Endothelial cell (in vitro differentiated cells): ENCODE measurements around the gene ORM1. TPM values are rescaled to one million over a fixed set of nuclear protein-coding genes. Genes with fewer than 3 reads are reported as not detected.
A peak's percentile ranks its signal among the peaks of the same experiment; 100 is the strongest.

Experiments used
- DNase-seq: peaks from one replicate; pipeline ENCODE4 v3.0.0; 2021; ENCODE audit warnings: low spot score
- H3K27ac Mint-ChIP-seq: one replicate; pipeline ENCODE4 v1.8.0; 2021; ENCODE audit warnings: mixed read lengths, inconsistent platforms; ENCODE audit not compliant: unreplicated experiment
- H3K27me3 Mint-ChIP-seq: one replicate; pipeline ENCODE4 v1.8.0; 2021; ENCODE audit warnings: mild to moderate bottlenecking, moderate library complexity, mixed read lengths, inconsistent platforms; ENCODE audit not compliant: unreplicated experiment
- H3K36me3 Mint-ChIP-seq: one replicate; pipeline ENCODE4 v1.8.0; 2021; ENCODE audit warnings: mild to moderate bottlenecking, low read depth, mixed read lengths, inconsistent platforms; ENCODE audit not compliant: unreplicated experiment
- H3K4me1 Mint-ChIP-seq: one replicate; pipeline ENCODE4 v1.8.0; 2021; ENCODE audit warnings: mild to moderate bottlenecking, mixed read lengths, inconsistent platforms; ENCODE audit not compliant: unreplicated experiment
- H3K4me3 Mint-ChIP-seq: one replicate; pipeline ENCODE4 v1.8.0; 2021; ENCODE audit warnings: mild to moderate bottlenecking, mixed read lengths, inconsistent platforms; ENCODE audit not compliant: unreplicated experiment
- H3K9me3 Mint-ChIP-seq: one replicate; pipeline ENCODE4 v1.8.0; 2021; ENCODE audit warnings: mixed read lengths, inconsistent platforms; ENCODE audit not compliant: unreplicated experiment
- total RNA-seq: library from RNA; stranded (reverse); fragmentation: NEBNext Ultra II Directional; extraction: Animal tissue kit (Norgen Biotek cat#: 25700); gene quantifications from one replicate; pipeline ENCODE4 v1.2.1, GENCODE V29; 2021; ENCODE audit not compliant: unreplicated experiment
- TF ChIP-seq, protein P1 (sequence below): fragments of 200-600 bp; sonication (generic); IDR thresholded peaks from one replicate; pipeline ENCODE4 v1.5.0; 2021; ENCODE audit warnings: antibody characterized with exemption; ENCODE audit not compliant: unreplicated experiment

Gene ORM1
- total RNA-seq, 1 donor from 2014 or later = not detected

DNA sequence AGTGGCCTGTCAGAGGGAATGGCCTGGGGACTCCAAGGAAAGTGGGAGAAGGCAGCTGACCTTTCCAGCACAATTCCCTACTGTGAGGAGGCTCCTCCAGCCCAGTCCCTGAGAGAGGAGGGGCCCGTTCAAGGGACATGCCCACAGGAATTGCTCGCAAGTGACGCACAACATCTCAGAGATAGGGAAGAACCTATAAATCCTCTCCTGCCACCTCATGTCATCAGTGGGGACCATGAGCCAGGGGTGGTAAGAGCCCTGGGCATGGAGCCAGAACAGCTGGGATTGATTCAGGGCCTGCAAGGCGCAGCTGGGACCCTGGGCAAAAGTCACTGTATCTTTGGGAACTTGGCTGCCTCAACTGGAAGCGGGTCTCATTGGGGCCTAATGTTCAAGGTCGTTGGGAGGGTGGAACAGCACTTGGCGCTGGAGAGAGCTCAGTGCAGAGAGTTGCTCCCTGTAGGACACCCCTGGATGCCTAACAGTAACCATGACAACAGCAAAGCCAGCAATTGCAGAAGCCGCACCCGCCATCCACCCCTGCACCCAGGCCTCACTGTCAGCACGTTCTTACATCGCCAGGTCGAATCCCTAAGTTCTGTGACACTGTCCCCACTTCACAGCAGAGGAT lies 41.3 kb upstream of the ORM1 start:
- Mint-ChIP-seq H3K4me1 (peaks cover 10% of the 10 kb centered on the region), H3K4me3 (no peak overlapping the region), H3K27ac (no peak overlapping the region), H3K9me3 (no peaks in the 10 kb centered on the region), H3K36me3 (peaks cover 37% of the 10 kb centered on the region), H3K27me3 (peaks cover 9% of the 10 kb centered on the region)
- no peak for DNase-seq
- TF ChIP-seq, protein P1, sequence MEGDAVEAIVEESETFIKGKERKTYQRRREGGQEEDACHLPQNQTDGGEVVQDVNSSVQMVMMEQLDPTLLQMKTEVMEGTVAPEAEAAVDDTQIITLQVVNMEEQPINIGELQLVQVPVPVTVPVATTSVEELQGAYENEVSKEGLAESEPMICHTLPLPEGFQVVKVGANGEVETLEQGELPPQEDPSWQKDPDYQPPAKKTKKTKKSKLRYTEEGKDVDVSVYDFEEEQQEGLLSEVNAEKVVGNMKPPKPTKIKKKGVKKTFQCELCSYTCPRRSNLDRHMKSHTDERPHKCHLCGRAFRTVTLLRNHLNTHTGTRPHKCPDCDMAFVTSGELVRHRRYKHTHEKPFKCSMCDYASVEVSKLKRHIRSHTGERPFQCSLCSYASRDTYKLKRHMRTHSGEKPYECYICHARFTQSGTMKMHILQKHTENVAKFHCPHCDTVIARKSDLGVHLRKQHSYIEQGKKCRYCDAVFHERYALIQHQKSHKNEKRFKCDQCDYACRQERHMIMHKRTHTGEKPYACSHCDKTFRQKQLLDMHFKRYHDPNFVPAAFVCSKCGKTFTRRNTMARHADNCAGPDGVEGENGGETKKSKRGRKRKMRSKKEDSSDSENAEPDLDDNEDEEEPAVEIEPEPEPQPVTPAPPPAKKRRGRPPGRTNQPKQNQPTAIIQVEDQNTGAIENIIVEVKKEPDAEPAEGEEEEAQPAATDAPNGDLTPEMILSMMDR = no peak

DNA sequence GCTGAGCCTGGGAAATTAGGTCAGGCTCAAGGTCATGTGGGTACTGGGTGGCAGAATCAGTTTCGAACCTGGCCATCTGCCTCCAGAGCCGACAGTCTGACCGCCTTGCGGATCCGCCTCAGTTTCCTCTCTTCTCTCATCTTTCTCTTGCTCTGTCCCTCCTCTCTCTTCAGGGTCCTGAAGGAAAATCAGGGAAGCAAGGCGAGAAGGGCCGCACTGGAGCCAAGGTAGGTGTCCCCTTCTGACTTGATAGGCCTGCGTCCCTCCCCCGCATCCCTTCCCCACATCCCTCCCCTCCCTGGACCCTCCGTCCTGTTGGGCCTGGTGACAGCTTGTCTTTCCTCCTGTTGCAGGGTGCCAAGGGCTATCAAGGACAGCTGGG lies 40.8 kb upstream of the ORM1 start:
- H3K4me1 Mint-ChIP-seq = peaks cover 10% of the 10 kb centered on the region
- H3K27me3 Mint-ChIP-seq = peaks cover 9% of the 10 kb centered on the region
- TF ChIP-seq, protein P1 = no peak
- no peak overlapping the region for H3K27ac Mint-ChIP-seq
- H3K9me3 Mint-ChIP-seq = no peaks in the 10 kb centered on the region
- H3K36me3 Mint-ChIP-seq = peaks cover 32% of the 10 kb centered on the region
- DNase-seq = no peak
- no peak overlapping the region for H3K4me3 Mint-ChIP-seq

DNA sequence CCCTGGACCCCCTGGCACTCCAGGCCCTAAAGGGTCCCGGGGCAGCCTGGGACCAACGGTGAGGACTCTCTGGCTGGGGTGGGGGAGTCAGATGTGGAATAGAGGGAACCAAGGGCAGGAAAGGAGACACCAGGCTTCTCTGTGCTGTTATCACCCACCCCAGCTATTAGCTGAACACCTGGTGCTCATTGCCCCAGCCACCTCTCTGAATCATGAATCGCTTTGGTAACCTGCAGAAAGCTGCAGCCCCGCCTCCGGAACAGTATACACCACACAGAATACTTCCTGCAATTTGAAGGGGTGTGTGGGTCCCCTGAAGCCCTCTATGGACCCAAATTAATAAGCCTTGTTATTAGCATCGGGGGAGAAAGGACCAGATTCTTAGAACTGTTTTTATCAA lies 40.4 kb upstream of the ORM1 start:
- no peak overlapping the region for H3K27ac Mint-ChIP-seq

DNA sequence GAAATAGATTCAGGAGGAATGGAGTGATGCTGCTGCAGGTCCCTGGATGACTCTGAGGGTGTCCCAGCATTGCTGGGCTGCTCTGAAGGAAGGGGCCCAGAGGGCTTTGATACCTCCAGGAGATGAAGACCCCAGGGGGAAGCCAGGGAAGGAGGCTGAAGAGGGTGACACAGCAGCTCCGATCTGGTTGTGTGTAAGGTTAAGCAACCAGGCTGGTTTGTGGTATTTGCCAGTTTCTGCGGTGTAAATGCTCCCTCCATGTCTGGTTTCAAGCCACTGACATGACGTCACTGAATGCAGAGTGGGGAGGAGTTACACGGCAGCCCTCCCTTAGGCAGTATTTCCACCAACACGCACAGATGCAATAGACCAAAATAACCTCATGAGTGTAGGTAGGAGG lies 40.0 kb upstream of the ORM1 start:
- no peak overlapping the region for H3K27ac Mint-ChIP-seq
- no peaks in the 10 kb centered on the region for H3K9me3 Mint-ChIP-seq
- peaks cover 17% of the 10 kb centered on the region for H3K4me1 Mint-ChIP-seq
- no peak for DNase-seq
- H3K27me3 Mint-ChIP-seq = peaks cover 9% of the 10 kb centered on the region
- H3K36me3 Mint-ChIP-seq = peaks cover 26% of the 10 kb centered on the region
- TF ChIP-seq, protein P1 = no peak
- H3K4me3 Mint-ChIP-seq = peak overlapping the region; percentile 60

More for the DNA sequence above, 40.4 kb upstream of the ORM1 start:
- H3K9me3 Mint-ChIP-seq = no peaks in the 10 kb centered on the region
- peaks cover 27% of the 10 kb centered on the region for H3K36me3 Mint-ChIP-seq
- DNase-seq = no peak
- H3K27me3 Mint-ChIP-seq = peaks cover 9% of the 10 kb centered on the region
- TF ChIP-seq, protein P1 = no peak
- peaks cover 12% of the 10 kb centered on the region for H3K4me1 Mint-ChIP-seq
- no peak overlapping the region for H3K4me3 Mint-ChIP-seq

DNA sequence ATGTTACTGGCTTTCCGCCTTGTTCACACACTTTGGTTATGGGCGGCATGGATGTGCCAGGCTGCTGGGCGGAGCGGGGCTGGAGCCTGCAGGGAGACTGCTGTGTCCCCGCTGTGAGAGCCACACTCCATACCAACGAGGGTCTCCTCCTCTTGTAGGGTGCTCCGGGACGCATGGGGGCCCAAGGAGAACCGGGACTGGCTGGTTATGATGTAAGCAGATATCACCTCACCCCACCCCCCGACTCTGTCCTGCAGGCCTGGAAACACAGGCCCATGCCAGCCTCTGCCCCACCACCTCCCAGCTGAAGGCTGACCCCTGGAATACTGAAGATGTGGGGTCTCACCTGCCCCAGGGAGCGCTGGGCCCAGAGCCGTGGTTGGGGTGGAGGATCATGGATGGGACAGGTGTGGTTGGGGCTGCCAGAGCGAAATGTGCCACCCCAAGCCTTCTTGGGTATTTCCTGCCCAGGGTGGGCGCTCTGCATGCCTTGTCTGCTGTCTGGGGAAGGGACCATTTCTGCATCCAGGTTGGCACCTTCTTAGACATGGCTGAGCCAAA lies 39.3 kb upstream of the ORM1 start:
- H3K27me3 Mint-ChIP-seq = peaks cover 5% of the 10 kb centered on the region
- DNase-seq = no peak
- no peaks in the 10 kb centered on the region for H3K9me3 Mint-ChIP-seq
- TF ChIP-seq, protein P1 = no peak
- no peak overlapping the region for H3K27ac Mint-ChIP-seq
- peaks cover 20% of the 10 kb centered on the region for H3K4me1 Mint-ChIP-seq
- peaks cover 19% of the 10 kb centered on the region for H3K36me3 Mint-ChIP-seq
- H3K4me3 Mint-ChIP-seq = no peak overlapping the region
